ENCODE results near the gene MIEF2.

DNA sequence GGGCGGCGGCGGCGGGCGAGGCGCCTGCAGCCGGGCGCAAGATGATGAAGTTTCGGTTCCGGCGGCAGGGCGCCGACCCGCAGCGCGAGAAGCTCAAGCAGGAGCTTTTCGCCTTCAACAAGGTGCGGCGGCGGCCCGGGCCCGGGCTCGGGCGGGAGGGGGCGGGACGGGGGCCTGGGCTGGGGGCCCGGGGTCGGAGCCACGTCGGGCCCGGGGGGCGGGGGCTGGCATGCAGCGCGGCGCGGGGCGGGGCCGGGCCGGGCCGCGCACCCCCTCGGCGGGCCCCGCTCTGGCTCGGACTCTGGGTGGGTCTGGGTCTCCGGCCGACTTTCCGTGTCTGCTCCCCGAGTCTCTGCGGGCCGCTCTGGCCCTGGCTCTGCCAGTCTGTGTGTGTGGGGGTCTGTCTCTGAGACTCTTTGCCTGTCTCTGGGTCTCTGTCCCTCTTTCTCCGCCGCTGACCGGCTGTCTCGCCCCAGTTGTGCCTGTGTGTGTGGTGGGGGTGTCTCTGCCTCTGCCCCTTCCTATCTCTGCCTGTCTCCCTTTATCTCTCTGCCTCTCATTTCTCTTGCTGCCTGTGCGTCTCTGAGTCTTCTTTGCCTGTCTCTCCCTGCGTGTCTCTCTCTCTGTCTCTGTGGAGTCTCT lies 34.7 kb upstream of the MIEF2 start:
- TF ChIP-seq CTCF (IDR thresholded peaks at IDR 0.05; ENCODE audit: poor library complexity, severe bottlenecking) (no peak), RAD21 (conservative IDR thresholded peaks at IDR 0.05) (no peak), REST (IDR thresholded peaks at IDR 0.05; ENCODE audit: borderline replicate concordance) (no peak), EP300 (conservative IDR thresholded peaks at IDR 0.05; ENCODE audit: poor library complexity, severe bottlenecking) (no peak), EZH2 (IDR thresholded peaks at IDR 0.05; ENCODE audit: borderline replicate concordance, insufficient read depth, low read length, poor library complexity, severe bottlenecking) (no peak), POLR2AphosphoS5 (IDR thresholded peaks at IDR 0.05) (no peak), TAF1 (IDR thresholded peaks at IDR 0.05; ENCODE audit: low read depth) (no peak), MXI1 (conservative IDR thresholded peaks at IDR 0.05; ENCODE audit: poor library complexity, severe bottlenecking) (no peak), SMC3 (conservative IDR thresholded peaks at IDR 0.05; ENCODE audit: poor library complexity) (no peak)
